Measurements from ENCODE around the gene OOSP2. TPM values are rescaled to one million over a fixed set of nuclear protein-coding genes. Genes with fewer than 3 reads are reported as not detected.
"Not testable (repeated sequence)": the region's sequence is repeated elsewhere in the genome, so short reads cannot be mapped to it uniquely, and the experiment has no call there.

Gene OOSP2
- total RNA-seq, 4 donors from 2014 or later: not detected

DNA sequence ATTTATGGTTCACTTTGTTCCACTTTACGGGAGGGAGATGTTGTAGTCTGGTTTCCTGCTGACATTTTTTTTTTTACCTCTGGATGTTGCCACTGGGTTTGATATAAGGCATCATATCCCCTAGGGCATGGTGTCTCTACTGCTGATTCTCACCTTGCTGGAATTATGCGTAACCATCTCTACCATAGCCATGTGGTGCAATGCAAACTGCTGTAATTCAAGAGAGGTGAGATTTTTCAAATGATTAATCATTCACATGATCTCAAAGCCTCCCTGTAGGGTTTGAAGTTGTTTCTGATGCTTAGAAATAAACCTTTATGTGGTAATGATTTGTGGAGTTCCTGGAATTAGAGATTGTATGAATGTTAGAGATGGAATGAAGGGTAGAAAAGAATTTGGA is 29.2 kb downstream of the OOSP2 start:
- 42% methylated on average over 2 of the region's 2 CpGs for WGBS

GRCh38 chr11:60071644-60072043 is 31.4 kb downstream of the OOSP2 start:
- not testable (repeated sequence) for H3K4me3 ChIP-seq; H3K4me1 ChIP-seq; H3K27ac ChIP-seq; H3K36me3 ChIP-seq; H3K27me3 ChIP-seq; DNase-seq (ENCODE audit: low spot score in 2 of 2); H3K9me3 ChIP-seq
- WGBS: 77% methylated on average over 6 of the region's 6 CpGs

More for the DNA sequence above, 29.2 kb downstream of the OOSP2 start:
- Histone ChIP-seq H3K9me3 (no peaks in the 10 kb centered on the region), H3K36me3 (no peaks in the 10 kb centered on the region), H3K27me3 (no peaks in the 10 kb centered on the region), H3K4me1 (no peaks in the 10 kb centered on the region), H3K27ac (no peak overlapping the region), H3K4me3 (no peak overlapping the region)
- DNase-seq (ENCODE audit: low spot score in 2 of 2): no peak
- TF ChIP-seq CTCF (IDR thresholded peaks at IDR 0.05) (no peak), EP300 (IDR thresholded peaks at IDR 0.05) (no peak)

GRCh38 chr11:60077216-60077817 is 37.1 kb downstream of the OOSP2 start:
- Histone ChIP-seq H3K9me3 (no peaks in the 10 kb centered on the region), H3K36me3 (no peaks in the 10 kb centered on the region), H3K27me3 (no peaks in the 10 kb centered on the region), H3K4me3 (no peak overlapping the region), H3K27ac (no peak overlapping the region), H3K4me1 (no peaks in the 10 kb centered on the region)
- no peak for TF ChIP-seq EP300 (IDR thresholded peaks at IDR 0.05)
- no peak for TF ChIP-seq POLR2A (IDR thresholded peaks at IDR 0.05)
- WGBS: 75% methylated on average over 15 of the region's 15 CpGs
- no peak for DNase-seq (ENCODE audit: low spot score in 2 of 2)

- TF ChIP-seq POLR2AphosphoS5 (IDR thresholded peaks at IDR 0.05): no peak
- Histone ChIP-seq H3K9me3 (no peaks in the 10 kb centered on the region), H3K4me3 (no peak overlapping the region), H3K27me3 (no peaks in the 10 kb centered on the region), H3K36me3 (no peaks in the 10 kb centered on the region), H3K4me1 (no peaks in the 10 kb centered on the region), H3K27ac (no peak overlapping the region)
- no peak for DNase-seq (ENCODE audit: low spot score in 2 of 2)
- 95% methylated on average over 1 of the region's 1 CpG for WGBS
These were observed 37.8 kb downstream of the OOSP2 start for GRCh38 chr11:60077981-60078380.

GRCh38 chr11:60078745-60079144 is 38.5 kb downstream of the OOSP2 start:
- DNase-seq (ENCODE audit: low spot score in 2 of 2): no peak
- H3K36me3 ChIP-seq: no peaks in the 10 kb centered on the region
- H3K4me3 ChIP-seq: no peak overlapping the region
- H3K4me1 ChIP-seq: no peaks in the 10 kb centered on the region
- H3K27me3 ChIP-seq: no peaks in the 10 kb centered on the region
- no peaks in the 10 kb centered on the region for H3K9me3 ChIP-seq
- TF ChIP-seq POLR2A (IDR thresholded peaks at IDR 0.05) (no peak), POLR2AphosphoS5 (IDR thresholded peaks at IDR 0.05) (no peak), EP300 (IDR thresholded peaks at IDR 0.05) (no peak), CTCF (IDR thresholded peaks at IDR 0.05) (no peak)
- H3K27ac ChIP-seq: no peak overlapping the region
- 72% methylated on average over 4 of the region's 4 CpGs for WGBS

DNA sequence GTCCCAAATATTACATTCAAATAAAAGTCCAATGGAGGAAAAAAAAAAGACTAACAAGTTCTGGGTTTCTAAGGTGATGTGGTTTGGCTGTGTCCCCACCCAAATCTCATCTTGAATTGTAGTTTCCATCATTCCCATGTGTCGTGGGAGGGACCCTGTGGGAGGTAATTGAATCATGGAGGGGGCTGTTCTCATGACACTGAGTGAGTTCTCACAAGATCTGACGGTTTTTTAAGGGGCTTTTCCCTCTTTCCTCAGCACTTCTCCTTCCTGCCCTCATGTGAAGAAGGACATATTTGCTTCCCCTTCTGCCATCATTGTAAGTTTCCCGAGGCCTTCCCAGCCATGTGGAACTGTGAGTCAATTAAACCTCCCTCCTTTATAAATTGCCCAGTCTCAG is 40.3 kb downstream of the OOSP2 start:
- TF ChIP-seq POLR2A (IDR thresholded peaks at IDR 0.05): no peak
- TF ChIP-seq CTCF (IDR thresholded peaks at IDR 0.05): no peak
- TF ChIP-seq EP300 (IDR thresholded peaks at IDR 0.05): no peak
- TF ChIP-seq POLR2AphosphoS5 (IDR thresholded peaks at IDR 0.05): no peak
- Histone ChIP-seq H3K4me3 (no peak overlapping the region), H3K4me1 (no peaks in the 10 kb centered on the region), H3K27ac (no peak overlapping the region), H3K9me3 (no peaks in the 10 kb centered on the region), H3K36me3 (no peaks in the 10 kb centered on the region), H3K27me3 (no peaks in the 10 kb centered on the region)
- DNase-seq (ENCODE audit: low spot score in 2 of 2): no peak
- WGBS: 66% methylated on average over 3 of the region's 3 CpGs

GRCh38 chr11:60084631-60085273 is 44.5 kb downstream of the OOSP2 start:
- no peak for DNase-seq (ENCODE audit: low spot score in 2 of 2)
- WGBS: 54% methylated on average over 3 of the region's 3 CpGs
- no peak for TF ChIP-seq EP300 (IDR thresholded peaks at IDR 0.05)
- no peak for TF ChIP-seq CTCF (IDR thresholded peaks at IDR 0.05)

More at GRCh38 chr11:60084631-60085273, 44.5 kb downstream of the OOSP2 start:
- Histone ChIP-seq H3K27me3 (no peaks in the 10 kb centered on the region), H3K9me3 (no peaks in the 10 kb centered on the region), H3K36me3 (no peaks in the 10 kb centered on the region), H3K27ac (no peak overlapping the region), H3K4me3 (no peak overlapping the region), H3K4me1 (no peaks in the 10 kb centered on the region)
